IPS-11a (cell line): Measurements from ENCODE around the gene BANK1.

Experiments used
- H3K4me3 ChIP-seq: one replicate; pipeline ENCODE4 v1.5.1; 2013; ENCODE audit warnings: low read depth, low read length, control low read depth

Gene BANK1

DNA sequence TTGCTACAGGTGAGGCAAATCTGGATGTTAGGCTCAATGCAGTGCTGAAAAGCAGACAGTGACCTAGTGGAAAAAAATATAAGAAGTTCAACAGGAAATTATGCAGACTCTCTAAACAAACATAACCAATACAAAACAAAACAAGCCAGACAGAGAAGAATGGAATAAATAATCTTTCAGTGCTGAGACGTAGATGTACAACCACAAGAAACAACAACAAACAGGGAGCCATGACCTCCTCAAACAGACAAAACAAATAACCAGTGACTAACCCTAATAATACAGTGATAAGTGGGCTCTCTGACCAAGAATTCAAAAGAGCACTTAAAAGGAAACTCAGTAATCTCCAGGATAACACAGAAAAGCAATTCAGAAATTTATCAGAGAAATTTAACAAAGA, 315.5 kb downstream of the BANK1 start:
- no peak overlapping the region for H3K4me3 ChIP-seq

DNA sequence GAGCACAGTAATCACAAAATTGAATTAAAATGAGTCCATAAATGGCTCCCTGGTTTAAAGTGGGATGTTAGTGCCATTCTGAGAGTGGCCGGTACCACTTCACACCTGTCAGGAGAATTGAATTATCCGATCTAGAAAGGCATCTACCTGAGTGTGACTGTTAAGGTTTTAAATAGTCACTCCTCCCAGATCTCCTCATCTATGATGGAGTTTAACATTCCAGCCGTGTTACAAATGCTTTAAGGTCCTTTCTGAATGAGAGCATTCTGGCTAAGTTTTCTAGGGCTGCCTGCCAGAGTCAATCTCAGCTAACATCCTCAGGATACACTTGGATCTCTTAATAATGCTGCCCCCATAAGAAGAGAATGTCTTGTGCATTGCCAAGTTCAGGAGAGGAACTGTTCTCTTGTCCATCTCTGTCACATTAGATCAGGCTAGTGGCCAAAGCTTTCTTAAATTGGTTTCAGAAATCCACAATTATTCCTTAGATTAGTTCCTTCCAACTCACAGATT, 323.6 kb downstream of the BANK1 start:
- no peak overlapping the region for H3K4me3 ChIP-seq

DNA sequence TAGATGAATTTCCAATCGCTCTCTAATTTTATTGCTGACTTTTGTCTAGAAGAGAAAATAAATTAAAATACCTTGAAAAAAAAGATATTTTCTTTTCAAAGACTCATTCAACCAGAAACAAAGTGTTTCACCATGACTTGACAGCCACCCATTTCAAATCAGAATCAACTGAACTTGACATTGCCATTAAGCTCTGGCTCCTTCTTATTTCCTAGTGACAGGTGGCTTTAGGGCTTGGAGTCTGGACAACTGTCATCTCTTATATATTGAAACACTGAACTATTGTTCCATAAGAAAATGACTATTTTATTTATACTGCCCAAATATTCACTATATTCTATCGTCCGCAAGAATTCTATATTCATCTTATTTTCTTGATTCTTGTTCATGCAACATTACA, 325.6 kb downstream of the BANK1 start:
- no peak overlapping the region for H3K4me3 ChIP-seq

DNA sequence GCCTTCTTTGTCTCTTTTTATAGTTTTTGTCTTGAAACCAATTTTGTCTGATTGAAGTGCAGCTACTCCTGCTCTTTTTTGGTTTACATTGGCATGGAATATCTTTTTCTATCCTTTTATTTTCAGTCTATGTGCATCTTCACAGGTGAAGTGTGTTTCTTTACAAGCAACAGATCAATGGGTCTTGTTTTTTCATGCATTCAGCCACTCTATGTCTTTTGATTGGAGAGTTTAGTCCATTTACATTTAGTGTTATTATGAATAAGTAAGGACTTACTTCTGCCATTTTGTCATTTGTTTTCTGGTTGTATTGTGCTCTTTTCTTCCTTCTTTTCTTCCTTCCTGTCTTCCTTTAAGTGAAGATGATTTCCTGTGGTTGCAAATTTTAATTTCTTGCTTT, 330.3 kb downstream of the BANK1 start:
- H3K4me3 ChIP-seq = no peak overlapping the region
